ENCODE measurements around the gene GPR68. TPM values are rescaled to one million over a fixed set of nuclear protein-coding genes. Genes with fewer than 3 reads are reported as not detected.
A peak's percentile ranks its signal among the peaks of the same experiment; 100 is the strongest.
"Not testable (repeated sequence)": the region's sequence is repeated elsewhere in the genome, so short reads cannot be mapped to it uniquely, and the experiment has no call there.

GPR68 gene
- total RNA-seq, 2 donors from 2014 or later = 3.2 to 6.4 TPM

DNA sequence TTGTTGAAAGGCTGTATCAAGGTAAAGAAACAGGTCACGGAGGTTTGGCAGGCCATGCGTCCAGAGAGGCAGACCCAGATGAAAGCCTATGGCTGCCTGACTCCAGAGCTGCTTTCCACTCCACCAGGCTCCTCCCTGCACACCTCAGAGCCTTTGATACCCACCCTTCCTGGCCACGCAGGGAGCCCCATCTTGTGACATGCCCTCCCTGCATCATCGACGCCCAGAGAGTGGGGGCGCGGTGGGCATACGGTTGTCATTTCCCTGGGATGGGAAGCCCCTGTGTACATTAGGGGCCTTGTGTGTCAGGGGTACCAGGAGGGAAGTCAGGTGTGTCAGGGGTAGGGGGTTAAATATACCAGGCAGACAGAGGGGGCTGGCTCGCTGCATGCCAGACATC is 30.3 kb upstream of the GPR68 start:
- no peak for DNase-seq (ENCODE audit: low spot score)
- intact Hi-C loops (cut with DNase I) = no loop called here

DNA sequence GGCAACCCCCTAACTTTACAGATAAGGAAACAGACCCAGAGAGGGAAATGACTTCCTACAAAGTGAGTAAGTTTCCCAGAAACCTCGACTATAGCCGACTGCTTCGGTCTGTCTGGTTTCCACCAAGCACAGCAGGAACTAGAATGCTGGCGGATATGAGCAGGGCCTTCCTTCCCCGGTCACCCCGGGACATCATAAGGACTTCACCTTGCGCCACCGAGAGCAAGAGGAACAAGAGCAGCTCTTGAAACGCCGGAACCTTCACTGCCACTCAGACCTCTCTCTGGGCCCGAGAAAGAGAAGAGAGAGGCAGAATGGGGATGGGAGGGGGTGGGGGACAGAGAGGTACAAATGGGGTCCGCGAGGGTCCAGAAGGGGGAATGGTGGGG is 29.4 kb upstream of the GPR68 start:
- intact Hi-C loops (cut with DNase I) = no loop called here
- no peak for DNase-seq (ENCODE audit: low spot score)

DNA sequence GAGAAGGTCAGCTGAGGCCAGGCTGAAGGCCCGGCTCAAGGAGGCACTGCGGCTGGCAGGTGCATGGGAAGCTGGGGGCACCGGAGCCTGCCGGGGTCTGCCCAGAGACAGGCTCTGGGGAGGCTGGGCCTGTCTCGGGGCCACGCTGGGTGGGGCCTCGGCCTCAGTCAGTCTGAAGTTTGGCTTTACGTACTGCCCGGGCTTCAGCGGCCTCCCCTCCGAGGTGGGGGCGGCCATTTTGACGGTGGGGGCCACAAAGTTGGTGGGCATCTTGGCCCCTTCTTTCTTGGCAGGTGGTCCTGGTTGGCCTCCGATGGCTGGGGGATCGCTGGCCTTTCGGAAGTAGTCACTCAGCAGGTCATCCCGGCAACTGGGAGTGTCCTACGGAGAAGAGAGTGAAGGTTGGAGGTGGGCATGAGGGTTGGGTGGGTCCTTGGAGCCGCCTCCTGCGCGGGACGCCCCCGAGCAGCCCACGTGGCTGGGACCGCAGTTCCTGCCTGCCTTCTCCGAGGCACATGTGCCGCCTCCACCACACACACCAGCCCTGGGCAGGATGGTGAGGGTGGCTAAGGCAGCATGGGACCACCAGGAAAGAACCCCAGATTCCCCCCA is 28.9 kb upstream of the GPR68 start:
- DNase-seq (ENCODE audit: low spot score) = no peak
- intact Hi-C loops (cut with DNase I) = no loop called here

GRCh38 chr14:91272341-91273272 is 28.1 kb upstream of the GPR68 start:
- intact Hi-C loops (cut with DNase I) = no loop called here
- DNase-seq (ENCODE audit: low spot score) = no peak

- no peak for DNase-seq (ENCODE audit: low spot score)
- intact Hi-C loops (cut with DNase I) = no loop called here
These were observed 27.1 kb upstream of the GPR68 start for GRCh38 chr14:91271639-91272038.

- DNase-seq (ENCODE audit: low spot score) = no peak
- intact Hi-C loops (cut with DNase I) = no loop called here
These were observed 26.1 kb upstream of the GPR68 start for GRCh38 chr14:91270619-91271018.

DNA sequence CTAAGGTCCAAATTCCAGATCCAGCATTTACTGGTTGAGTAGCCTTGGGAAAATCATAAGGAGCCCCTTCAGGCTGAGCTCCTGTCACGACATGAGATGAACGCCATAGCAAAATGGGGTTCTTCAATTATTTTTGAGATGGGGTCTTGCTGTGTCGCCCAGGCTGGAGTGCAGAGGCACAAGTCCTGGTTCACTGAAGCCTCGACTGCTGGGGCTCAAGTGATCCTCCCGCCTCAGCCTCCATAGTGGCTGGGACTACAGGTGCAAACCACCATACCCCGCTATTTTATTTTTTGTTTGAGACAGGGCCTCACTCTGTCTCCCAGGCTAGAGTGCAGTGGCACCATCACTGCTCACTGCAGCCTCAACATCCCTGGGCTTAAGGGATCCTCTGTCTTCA is 25.7 kb upstream of the GPR68 start:
- DNase-seq (ENCODE audit: low spot score) = no peak
- intact Hi-C loops (cut with DNase I) = no loop called here

DNA sequence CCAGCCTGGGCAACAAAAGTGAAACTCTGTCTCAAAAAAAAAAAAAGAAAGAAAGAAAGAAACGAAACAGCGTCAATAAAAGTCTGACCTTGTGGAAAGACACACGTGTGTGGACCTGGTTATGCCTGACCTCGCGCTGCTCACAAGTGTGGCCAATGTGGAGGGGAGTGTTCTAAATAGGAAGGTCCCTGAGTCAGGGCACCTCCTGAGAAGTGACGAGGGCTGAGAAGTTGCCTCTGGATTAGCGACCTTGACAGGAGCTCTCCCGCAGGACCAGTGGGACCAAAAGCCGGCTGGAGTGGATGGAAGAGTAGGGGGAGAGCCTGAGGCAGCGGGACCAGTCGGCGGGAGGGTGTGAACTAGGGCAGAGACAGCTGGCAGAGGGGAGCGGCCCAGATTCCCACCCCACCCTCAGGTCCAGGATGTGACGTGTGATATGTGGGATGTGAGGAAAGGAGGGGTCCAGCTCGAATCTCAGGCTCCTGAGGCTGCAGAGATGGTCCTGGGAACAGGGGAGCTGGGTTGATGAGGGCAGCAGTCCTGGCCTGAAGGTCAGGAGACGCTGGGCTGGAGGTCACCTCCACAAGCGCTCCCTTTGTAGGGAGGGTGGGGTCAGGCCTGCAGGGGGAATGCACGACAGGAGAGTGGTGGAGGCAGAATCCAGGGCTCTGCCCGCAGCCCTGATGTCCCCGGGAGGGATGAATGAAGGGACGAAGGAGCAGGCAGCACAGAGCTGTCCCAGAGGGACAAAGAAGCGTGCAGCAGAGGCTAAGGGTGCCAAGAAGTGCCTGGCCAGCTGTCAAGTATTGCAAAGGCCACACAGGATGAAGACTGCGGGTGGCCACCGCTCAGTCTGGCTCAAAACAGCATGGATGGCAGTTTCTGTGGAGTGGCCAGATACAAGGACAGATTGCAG is 24.8 kb upstream of the GPR68 start:
- intact Hi-C loops (cut with DNase I) = no loop called here
- DNase-seq (ENCODE audit: low spot score) = no peak

DNA sequence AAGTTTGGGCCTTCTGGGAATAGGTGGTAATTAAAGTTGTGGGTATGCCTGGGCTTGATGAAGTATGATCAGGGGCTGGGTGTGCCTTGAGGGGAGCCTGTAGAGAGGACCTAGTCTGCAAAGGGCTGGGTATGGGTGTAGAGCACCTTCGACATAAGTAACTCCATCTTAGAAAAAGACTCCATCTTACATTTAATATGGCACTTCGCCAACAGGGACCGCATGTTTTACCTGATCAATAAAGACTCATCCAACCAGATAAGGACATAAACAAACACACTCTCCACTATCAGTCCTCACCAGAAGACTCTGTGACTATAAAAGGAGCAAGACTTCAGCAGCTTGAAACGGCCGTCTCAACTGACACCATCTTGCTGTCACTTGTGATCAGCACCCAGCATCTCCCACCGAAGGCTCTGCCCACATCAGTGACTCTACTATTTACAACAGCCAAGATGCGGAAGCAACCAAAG is 23.5 kb upstream of the GPR68 start:
- DNase-seq (ENCODE audit: low spot score) = no peak
- intact Hi-C loops (cut with DNase I) = no loop called here

- DNase-seq (ENCODE audit: low spot score); intact Hi-C loops (cut with DNase I): not testable (repeated sequence)
These were observed 21.8 kb upstream of the GPR68 start for GRCh38 chr14:91266276-91266675.

DNA sequence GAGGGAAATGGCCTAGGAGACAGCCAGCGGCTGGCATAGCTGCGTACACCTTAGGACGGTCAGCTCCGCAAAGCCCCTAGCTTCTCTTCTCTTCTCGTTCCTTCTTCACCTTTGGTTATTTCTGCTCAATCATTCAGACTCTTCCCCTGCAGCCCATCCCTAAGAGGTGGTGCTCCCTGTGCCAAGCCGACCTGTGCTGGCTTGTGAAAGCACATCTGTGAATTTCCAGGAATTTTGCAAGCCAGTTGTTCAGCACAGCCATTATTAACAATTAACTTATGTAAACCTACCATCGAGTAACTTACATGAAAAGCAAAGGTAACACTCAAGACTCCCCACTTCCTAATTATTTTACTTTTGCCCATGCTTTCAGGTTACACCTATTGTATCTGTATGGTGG is 20.9 kb upstream of the GPR68 start:
- DNase-seq (ENCODE audit: low spot score) = no peak
- intact Hi-C loops (cut with DNase I) = no loop called here

DNA sequence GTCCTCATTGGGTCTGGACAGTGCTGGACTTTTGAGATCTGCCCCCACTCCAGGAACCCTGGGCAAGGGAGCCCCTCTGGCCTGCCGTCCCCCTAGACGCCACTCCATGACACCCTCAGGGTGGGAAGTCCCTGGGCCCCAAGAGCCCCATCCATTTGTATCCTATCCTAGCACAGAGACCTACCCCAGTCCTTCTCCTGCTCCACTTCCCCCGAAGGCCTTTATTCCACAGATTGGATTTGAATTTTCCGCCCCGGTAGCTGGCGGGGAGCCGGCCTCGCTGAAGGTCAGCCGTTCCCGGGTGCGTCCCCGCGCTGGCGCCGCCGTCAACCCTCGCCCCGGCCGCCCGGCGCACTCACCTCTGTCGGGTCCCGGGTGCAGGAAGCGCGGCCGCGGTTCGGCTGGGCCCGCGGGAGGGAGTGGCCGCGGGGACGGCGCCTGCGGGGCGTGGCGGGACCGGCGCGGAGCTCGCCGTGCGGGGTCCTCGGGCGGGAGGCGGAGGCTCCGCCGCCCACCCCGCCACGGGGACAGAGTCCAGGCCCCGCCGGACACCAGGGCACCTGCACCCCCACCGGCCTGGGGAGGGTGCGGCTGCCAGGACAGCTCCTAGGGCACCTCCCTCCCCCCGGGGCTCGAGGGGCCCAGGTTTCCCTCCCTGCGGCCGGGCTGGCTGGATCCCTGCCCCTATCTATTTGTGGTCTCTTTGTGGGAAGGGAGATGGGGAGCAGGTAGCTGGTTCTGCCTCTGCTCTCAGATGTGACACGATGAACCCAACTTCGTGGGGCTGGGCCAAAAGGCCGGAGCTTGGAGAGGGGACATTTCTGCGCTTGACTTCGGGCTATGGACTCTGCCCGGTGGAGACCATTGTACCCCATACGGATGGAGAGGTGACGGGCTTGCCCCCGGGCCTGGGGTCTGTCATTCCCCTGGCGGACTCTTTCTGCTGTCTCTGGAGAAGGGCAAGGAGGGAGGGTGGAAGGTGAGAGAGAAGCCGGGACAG is 19.9 kb upstream of the GPR68 start:
- DNase-seq (ENCODE audit: low spot score) = no peak

GRCh38 chr14:91263329-91263728 is 18.8 kb upstream of the GPR68 start:
- intact Hi-C loops (cut with DNase I) = no loop called here
- no peak for DNase-seq (ENCODE audit: low spot score)

More for the DNA sequence above, 19.9 kb upstream of the GPR68 start:
- intact Hi-C loops (cut with DNase I) = no loop called here

DNA sequence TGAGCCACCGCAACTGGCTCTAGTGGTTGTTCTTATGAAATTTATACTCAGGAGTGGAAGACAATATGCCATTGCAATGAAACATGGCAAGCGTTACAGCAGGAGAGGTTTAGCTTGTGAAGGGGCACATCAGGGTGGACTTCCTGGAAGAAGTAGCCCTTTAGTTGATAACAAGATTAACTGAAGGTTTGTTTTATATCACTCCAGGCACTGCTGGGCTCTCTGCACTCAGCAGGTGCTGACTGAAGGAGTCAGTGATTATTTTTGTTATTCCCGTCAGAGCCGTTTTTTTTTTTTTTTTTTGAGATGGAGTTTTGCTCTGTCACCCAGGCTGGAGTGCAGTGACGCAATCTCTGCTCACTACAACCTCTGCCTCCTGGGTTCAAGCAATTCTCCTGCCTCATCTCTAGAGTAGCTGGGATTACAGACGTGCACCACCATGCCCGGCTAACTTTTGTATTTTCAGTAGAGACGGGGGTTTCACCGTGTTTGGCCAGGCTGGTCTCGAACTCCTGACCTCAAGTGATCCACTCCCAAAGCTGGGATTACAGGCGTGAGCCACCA is 17.6 kb upstream of the GPR68 start:
- intact Hi-C loops (cut with DNase I) = no loop called here
- no peak for DNase-seq (ENCODE audit: low spot score)

GRCh38 chr14:91261115-91261514 is 16.6 kb upstream of the GPR68 start:
- intact Hi-C loops (cut with DNase I) = no loop called here

GRCh38 chr14:91258876-91259275 is 14.4 kb upstream of the GPR68 start:
- no peak for DNase-seq (ENCODE audit: low spot score)
- intact Hi-C loops (cut with DNase I) = no loop called here

More at GRCh38 chr14:91261115-91261514, 16.6 kb upstream of the GPR68 start:
- no peak for DNase-seq (ENCODE audit: low spot score)

DNA sequence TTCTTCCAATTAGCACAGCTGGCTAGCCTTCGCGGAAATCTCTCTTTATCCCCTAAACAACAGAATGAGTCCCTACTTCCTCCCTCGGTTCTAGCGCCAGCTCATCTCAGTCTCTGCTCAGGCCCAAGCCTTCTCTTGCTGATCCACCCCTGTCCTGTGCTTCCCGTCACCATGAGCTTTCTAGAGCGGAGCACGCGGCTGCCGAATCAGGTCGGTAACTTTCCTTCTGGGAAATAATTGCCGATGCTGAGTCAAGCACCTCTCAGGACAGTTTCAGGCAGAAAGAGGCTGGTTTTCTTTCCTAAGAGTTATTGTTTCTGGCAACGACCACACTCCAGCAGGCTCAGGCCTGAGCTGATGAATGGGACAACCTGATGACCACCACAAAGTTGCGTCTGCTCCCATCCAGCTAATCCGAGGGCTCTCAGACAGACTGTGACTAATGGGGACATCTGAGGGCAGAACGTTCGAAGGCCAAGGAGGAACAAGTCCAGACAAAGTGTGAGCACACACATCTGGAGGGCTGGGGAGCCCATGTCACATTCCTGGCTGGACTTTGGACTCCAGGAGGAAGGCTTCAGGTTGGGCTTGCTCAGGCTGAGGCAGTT is 13.6 kb upstream of the GPR68 start:
- DNase-seq (ENCODE audit: low spot score) = peak; percentile 88

More for the DNA sequence above, 13.6 kb upstream of the GPR68 start:
- intact Hi-C loops (cut with DNase I) = no loop called here

Measured in posterior vena cava (tissue), 2 donors.